ENCODE measurements around the gene KLHL8.

The KLHL8 gene

DNA sequence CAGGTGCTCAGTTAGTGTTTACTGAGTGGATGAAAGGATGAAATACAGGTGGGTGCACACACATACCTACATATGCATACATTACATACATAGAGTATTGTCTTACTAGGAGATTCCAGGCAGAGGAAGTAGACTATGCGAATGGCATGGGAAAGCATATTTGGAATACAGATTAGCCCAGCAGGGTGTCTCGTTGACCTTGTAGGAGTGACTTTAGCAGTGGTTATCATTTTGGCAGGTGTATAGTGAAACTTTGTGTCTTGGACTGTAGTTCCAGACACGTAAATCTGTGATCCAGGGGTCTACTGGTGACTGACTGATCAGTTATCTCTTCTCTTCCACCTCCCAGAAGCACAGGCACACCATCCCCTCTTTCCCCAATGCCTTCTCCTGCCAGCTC lies 86.3 kb downstream of the KLHL8 start:
- TF ChIP-seq, protein P1, sequence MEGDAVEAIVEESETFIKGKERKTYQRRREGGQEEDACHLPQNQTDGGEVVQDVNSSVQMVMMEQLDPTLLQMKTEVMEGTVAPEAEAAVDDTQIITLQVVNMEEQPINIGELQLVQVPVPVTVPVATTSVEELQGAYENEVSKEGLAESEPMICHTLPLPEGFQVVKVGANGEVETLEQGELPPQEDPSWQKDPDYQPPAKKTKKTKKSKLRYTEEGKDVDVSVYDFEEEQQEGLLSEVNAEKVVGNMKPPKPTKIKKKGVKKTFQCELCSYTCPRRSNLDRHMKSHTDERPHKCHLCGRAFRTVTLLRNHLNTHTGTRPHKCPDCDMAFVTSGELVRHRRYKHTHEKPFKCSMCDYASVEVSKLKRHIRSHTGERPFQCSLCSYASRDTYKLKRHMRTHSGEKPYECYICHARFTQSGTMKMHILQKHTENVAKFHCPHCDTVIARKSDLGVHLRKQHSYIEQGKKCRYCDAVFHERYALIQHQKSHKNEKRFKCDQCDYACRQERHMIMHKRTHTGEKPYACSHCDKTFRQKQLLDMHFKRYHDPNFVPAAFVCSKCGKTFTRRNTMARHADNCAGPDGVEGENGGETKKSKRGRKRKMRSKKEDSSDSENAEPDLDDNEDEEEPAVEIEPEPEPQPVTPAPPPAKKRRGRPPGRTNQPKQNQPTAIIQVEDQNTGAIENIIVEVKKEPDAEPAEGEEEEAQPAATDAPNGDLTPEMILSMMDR (conservative IDR thresholded peaks at IDR 0.05; ENCODE audit: control insufficient read depth, insufficient read depth, low read depth, low read length), result no peak
- no peak for DNase-seq (ENCODE audit: low read depth)
- no peak overlapping the region for H3K4me3 ChIP-seq (ENCODE audit: control insufficient read depth, low read depth, low read length)

DNA sequence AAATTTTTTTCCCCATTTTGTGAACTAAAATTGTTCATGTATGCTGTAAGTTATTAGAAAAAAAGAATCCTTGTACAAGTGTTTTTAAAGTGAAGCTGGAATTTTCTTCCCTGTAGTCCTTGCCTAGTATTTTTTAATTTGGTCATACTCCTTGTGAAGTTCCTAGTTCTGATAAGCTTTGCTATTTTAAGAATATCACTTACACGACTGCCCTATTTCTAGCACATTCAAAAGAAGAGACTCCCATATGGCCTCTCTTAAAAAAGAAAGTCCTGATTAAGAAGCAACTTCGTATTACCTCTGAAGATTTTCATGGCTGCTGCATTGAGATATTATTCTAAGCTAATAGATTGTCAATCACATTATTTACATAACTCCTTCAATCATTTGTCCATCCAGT lies 87.2 kb downstream of the KLHL8 start:
- TF ChIP-seq, protein P1 (conservative IDR thresholded peaks at IDR 0.05; ENCODE audit: control insufficient read depth, insufficient read depth, low read depth, low read length), result no peak
- no peak overlapping the region for H3K4me3 ChIP-seq (ENCODE audit: control insufficient read depth, low read depth, low read length)
- no peak for DNase-seq (ENCODE audit: low read depth)

DNA sequence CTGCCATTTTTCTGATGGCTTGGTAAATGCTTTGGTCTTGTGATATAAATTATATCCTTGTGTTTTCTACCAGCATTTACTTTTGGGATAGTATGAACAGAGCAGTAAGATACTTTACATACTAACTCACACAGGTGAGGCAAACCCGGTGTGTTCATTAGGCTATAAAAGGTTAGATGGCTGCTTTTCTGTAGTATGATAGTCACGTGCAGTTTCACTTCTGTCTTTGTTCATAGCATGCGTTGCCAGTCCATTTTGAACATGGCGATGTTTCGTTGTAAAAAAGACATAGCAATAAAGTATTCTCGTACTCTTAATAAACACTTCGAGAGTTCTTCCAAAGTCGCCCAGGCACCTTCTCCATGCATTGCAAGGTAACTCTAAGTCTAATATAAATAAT lies 88.4 kb downstream of the KLHL8 start:
- no peak for DNase-seq (ENCODE audit: low read depth)
- TF ChIP-seq, protein P1 (conservative IDR thresholded peaks at IDR 0.05; ENCODE audit: control insufficient read depth, insufficient read depth, low read depth, low read length), result no peak
- no peak overlapping the region for H3K4me3 ChIP-seq (ENCODE audit: control insufficient read depth, low read depth, low read length)

DNA sequence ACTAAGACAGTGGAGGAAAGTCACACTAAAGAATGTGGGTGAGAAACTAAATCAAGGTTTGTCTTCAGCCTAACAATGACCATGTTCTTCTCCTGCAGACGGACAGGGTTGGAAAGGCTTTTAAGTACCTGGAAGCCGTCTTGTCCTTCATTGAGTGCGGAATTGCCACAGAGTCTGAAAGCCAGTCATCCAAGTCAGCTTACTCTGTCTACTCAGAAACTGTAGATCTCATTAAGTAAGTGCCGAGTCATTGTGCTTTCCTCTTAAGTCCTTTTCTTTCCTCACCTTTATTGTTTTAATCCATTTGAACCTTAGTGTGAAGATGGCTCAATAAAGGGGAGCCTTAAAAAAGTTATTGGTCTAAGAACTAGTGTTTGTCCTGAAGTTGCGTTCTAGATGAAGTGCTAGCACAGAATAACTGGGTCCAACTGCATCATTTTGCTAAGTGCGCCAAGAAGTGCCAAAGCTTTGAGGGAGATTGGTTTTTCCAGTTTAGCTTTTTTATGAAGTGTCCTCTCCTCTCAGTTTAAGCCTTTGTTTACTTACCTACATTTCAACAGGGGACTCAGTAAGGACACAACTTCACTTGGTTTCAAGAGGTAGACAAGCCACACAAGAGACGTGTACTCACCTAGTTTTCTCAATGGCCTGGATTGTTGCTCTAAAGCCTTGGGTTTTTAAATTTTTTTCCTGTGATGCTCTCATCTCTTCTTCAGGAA lies 89.3 kb downstream of the KLHL8 start:
- TF ChIP-seq, protein P1 (conservative IDR thresholded peaks at IDR 0.05; ENCODE audit: control insufficient read depth, insufficient read depth, low read depth, low read length), result no peak
- no peak for DNase-seq (ENCODE audit: low read depth)
- no peak overlapping the region for H3K4me3 ChIP-seq (ENCODE audit: control insufficient read depth, low read depth, low read length)

DNA sequence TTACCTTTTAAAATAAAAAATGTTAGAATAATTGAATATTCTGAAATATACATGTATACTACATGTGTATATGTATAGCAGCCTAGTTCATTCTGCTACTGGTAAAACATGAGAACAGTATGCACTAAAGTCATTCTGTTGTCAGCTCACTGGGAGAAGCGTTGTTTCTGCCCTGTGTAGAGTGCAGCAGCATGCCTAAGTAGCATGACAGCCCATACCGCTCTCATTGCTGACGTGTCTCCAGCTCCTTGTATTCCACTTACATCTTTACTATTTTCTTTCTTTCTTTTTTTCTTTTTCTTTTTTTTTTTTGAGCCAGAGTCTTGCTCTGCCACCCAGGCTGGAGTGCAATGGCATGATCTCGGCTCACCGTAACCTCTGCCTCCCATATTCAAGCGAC lies 90.7 kb downstream of the KLHL8 start:
- no peak for DNase-seq (ENCODE audit: low read depth)
- TF ChIP-seq, protein P1 (conservative IDR thresholded peaks at IDR 0.05; ENCODE audit: control insufficient read depth, insufficient read depth, low read depth, low read length), result no peak
- H3K4me3 ChIP-seq (ENCODE audit: control insufficient read depth, low read depth, low read length), result no peak overlapping the region

DNA sequence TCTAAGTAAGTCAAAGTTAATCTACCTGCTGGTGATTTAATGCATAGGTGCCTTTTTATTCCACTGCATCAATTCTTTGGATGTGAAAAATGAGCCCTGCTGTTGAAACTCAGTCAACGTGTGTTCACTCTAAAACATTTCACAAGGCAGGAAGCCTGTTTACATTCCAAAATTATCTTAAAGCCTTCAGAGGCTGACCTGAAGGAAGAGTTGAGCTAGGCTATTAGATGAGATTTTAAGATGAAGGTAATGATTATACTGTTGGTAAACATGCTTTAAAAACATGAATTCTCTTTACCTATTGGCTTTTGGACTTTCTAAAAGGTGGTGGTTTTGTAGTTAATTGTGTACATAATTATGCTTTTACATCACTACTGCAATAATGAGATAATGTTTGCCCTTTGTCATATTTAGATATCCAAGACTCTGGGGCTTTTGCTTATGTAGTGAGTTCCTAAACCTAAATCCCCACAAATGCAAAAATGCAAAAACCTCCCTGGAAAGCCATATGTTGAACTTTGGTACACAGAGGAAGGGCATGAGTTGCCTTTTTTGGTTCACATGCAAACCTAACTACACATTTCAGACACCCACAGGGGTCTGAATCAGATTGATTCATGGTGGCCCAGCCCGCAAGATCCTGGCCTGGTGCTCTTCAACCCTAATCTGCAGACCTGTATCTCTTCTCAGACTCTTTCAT lies 92.3 kb downstream of the KLHL8 start:
- no peak for DNase-seq (ENCODE audit: low read depth)
- H3K4me3 ChIP-seq (ENCODE audit: control insufficient read depth, low read depth, low read length), result no peak overlapping the region
- TF ChIP-seq, protein P1 (conservative IDR thresholded peaks at IDR 0.05; ENCODE audit: control insufficient read depth, insufficient read depth, low read depth, low read length), result no peak
